Measurements from ENCODE around the gene SHROOM3.

The SHROOM3 gene

DNA sequence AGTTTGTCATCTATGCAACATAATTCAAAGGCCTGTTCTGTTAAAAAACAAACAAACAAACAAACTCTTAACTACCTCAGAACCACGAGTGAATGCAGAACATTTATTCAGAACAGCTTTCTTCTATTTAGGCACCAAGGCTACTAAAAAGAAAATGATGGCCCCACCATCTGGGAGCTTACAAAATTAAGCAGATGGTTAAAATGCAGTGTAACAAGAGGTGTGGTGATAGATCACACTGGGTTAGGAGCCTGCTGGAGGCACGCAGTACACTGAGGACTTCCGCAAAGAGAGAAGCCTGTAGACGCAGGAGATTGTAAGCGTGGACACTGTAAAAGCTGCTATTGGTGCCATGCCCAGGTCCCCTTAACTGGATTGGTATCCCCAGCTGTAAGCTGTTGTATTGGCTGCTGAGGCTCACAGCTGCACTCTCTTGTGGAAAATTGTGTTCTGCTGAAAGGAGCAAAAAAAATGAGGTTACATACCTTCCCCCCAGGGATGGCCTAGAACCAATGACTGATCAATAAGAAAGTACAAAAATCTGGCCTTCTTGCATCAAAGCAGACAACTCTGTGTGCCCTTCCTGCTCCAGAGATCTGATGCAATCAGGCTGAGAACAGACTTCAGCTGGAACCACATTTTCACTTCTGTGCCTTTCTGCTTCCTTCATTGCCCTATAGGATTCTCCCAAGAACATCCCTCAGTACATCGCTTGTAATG, 60.0 kb downstream of the SHROOM3 start:
- FAIRE-seq: no peak

DNA sequence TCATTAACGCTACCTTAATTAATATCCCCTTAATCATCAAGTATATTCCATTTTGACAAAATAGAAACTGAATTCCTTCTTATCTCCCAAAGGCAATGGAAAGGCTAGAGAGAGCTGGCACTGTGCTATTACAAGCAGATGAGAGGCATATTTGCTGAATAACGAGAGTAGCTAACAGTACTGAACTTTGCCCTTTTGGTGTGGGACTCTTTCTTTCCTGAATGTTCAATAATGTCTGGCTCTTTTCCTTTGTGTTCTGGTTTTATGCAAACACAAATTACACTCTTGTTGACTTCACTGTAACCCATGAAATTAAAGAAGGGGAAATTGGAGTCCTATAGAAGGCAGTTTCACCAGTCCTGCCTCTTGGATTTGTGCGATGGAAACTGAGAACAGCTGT, 63.5 kb downstream of the SHROOM3 start:
- FAIRE-seq: no peak

DNA sequence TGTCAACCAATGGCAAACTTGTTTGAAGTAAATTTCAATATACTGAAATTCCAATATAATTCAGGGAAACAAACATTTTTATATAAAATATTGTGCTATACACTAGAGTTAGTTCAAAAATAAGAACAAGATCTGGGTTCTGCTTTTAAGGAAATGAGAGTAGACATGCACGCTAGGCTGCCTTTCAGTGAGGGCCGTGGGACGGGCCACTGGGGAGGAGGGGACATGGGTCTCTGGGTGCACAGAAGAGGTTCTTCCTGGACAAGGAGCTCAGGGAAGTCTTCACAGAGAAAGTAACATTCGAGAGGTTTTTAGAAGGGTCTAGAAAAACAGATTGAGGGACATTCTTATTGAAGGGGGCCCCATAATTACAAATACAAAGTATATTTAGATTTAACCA, 64.4 kb downstream of the SHROOM3 start:
- FAIRE-seq: no peak

DNA sequence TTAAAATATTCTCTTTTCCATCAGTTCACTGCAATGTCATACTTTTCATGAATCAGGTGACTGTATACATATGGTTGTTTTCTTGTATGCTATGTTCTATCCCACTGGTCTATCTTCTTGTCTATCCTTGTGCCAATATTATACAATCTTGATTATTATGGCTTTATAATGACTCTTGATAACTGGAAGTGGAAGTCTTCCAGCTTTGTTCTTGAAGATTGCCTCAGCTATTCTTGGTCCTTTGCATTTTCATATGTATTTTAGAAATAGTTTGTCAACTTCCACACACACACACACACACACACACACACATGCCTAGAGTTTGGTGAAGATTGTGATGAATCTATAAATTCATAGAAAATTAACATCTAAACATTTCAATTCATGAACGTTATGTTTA, 67.9 kb downstream of the SHROOM3 start:
- peak; percentile 69 for FAIRE-seq

DNA sequence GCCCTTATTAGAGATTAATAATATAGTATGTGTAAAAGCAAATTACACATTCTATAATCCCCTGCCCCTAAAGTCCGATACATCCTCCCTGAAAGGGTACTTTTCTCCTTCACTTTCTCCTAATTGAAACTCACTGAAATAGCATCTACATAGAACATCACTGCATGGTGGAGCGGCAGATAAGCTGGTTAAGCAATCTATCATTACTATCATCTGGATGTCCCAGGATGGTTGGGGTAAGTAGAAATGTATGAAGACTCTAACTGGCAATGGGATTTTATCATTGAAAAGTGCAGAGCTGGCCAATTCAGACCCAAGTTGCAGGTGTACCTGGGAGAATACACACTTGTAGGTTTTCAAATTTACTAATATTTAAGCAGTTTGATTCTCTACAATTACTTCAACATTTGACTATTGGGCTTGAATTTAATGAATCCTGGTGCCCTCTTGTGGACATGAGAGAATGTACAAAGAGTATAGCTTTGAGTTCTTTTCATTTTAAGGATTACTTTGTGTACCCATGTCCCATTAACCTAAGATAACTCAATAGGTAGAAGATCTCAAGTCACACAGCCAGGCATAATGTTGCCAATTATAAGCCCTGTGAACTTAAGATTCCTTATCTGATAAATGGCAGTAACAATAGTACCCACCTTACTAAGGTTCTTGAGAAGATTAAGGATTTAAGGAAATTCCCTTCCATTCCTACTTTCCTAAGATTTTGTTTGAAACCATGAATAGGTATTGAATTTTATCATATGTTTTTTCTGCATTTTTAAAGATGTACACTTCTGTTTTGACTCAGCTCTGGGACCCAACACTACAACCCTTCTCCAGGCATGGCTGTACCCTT, 69.8 kb downstream of the SHROOM3 start:
- FAIRE-seq: peak; percentile 95

DNA sequence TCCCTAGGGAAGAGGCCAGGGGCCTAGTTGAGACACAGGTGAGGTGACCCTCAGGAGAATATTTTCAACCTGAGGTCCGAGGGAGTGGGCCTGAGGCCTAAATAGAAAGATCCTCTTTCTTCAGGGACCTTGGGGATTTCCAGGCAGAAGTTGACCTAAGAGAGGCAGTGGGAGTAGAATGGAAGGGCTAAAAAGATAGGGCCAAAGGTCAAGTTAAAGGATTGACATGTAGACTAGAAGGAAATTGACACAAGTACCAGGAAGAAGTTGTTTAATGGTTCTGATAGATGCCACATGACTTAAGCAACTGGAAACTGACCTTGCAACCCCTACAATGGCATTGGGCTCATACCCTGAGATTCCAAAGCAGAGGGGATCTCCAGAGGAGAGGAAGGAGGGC, 76.9 kb downstream of the SHROOM3 start:
- FAIRE-seq: no peak

DNA sequence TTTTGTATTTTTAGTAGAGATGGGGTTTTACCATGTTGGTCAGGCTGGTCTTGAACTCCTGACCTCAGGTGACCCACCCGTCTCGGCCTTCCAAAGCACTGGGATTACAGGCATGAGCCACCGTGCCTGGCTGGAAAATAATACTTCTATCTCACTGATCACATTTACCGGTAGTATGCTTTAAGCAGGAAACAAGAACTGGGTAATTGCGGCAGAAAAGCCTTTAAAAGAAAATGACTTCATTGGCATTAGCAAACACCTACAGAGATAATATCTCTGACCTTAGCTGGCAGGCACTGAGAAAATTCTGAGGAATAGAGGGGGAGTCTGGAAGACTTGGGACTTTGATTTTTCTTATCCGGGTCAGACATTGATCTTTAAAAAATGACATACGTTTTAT, 78.5 kb downstream of the SHROOM3 start:
- no peak for FAIRE-seq

DNA sequence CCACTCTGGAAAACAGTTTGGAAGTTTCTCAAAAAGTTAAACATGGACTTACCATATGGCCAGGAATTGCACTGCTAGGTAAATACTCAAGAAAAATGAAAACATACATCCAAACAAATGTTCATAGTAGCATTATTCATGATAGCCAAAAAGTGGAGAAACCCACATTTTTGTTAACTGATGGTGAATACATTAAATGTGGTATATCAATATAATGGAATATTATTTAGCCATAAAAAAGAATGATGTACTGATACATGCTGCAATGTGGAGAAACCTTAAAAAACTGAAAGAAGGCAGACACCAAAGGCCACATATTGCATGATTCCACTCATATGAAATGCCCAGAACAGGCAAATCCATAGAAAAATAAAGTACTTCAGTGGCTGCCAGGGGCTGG, 79.1 kb downstream of the SHROOM3 start:
- no peak for FAIRE-seq

DNA sequence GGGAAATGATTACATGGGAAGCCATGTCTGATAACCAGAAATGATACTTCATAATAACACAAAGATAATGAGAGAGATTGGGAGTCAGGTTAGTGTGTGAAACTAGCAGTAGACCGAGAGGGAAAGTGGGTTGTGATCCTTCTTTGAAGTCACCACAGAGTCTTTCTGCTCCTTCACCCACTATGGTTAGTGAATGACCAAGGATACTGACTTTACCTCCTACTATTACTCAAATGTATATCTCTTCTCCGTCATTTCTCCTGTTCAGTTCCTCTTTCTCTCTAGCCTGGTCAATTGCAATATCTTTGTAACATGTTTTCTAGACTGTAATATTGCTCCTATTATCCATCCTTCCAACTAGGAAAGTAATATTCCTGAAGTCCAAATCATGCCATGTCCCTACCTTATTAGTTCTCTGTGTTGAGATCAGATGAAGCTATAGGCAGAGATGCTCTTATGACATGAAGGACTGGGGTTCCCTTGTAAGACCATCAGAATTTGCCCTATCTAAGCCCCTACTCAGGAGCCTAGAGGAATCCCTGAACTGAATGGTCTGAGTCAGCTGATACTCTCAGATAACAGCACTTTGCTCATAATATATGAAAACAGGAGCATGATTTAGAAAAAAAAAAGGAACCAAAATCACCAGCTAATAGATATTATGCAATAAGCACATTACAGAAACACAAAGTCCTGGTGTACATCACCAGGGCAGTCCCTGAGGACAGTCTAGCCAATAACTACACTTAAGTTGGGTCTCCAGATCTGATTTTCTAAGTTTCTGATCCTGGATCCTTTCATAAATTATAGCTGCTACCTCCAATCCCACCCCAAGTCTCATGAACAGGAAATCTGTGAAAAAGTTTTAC, 81.2 kb downstream of the SHROOM3 start:
- FAIRE-seq: no peak

DNA sequence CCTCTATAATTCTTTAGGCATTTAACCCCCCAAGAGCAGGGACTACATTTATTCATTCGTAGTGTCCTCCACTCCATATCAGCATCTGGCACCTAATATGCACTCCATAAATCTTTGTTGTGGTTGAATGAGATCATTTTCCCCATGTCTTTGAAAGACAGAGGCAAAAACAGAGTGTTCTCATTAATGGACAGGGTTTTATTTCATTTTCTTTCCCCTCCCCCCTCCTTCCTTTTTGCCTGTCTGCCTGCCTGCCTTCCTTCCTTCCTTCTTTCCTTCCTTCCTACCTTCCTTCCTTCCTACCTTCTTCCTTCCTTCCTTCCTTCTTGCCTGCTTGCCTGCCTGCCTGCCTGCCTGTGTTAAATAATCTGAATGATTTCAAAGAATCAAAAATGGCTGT, 83.2 kb downstream of the SHROOM3 start:
- no peak for FAIRE-seq

DNA sequence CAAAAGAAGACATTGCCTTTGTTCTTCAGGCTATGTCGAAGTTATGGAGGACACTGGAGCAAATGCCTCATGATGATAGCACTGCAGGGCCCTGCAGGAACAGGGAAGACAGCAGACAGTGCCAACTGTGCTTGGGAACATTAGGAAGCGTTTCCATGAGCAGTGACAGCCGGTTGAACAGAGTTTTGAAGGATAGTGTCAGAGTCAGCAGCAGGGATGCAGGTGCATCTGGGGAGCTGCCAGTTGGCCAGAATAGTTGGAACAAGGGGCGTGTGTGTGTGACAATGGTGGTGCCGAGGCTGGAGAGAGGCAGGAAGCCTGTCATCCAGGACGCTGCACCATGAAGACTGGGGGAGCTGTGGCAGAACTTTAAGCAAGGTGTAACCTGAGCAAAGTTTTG, 88.6 kb downstream of the SHROOM3 start:
- no peak for FAIRE-seq

DNA sequence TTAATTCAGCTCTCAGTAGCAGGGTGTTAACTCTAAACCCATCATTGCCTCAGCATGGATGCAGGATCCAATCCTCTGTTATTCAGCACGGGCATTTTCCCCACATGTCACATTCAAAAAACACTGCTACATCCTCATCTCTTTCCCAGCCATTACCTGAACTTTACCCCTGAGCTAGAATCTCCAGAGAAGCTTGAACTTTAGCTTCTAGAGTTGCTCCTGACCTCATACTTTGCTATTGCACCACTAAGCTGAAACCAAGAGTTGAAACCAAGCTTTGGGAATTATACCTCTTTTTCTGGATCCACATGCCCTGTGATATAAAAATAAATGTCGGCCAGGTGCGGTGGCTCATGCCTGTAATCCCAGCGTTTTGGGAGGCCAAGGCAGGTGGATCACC, 90.7 kb downstream of the SHROOM3 start:
- no peak for FAIRE-seq

DNA sequence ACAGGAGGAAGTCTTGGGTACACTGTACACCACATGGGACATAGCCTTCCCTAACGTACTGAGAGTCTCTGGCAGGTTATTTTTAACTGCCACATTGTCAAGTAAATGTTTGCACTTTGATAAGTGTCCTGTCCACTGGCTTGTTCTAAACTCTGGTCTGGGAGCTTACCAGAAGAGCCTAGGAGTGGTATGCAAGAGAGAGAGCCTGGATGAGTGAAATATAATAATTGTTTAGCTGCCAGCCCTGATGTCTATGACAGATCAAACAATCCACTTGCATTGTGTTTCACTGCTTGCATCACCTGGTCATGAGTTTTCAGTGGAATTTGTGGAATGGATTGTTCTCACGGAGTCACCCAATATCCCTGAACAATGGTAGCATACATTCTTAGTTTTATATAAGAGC, 91.6 kb downstream of the SHROOM3 start:
- FAIRE-seq: no peak

DNA sequence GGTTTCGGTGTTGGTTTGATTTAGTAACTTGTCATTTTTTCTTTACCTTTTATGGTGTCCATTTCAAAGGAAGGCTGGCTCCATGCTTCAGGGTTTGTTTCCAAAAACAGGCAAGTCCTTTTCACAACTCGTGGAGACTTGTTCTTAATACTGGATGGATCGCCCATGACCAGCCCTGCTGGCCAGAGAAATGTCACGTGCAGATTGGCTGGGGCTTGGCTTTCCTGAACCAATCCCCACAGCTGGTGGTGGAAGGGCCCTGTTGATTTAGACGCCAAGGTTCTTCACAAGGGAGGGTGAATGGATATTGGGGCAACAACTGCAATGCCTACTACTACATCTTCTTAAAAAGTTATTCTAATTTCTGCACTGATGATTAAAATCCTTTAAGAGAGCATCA, 92.6 kb downstream of the SHROOM3 start:
- no peak for FAIRE-seq

DNA sequence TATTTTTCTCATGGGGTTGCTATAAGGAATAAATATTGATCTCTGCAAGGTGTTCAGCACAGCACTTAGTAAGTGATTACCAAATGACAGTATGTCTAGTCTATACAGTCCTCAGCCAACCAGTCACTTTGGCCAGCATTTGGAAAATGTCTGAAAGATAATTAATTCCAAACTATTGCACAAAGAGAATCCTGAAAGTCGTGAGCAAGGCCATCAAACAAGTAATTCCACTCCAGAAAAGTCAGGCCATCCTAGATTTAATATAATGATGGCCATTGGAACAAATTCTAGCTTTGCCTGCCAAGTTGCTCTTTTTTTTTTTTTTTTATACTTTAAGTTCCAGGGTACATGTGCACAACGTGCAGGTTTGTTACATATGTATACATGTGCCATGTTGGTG, 96.6 kb downstream of the SHROOM3 start:
- FAIRE-seq: no peak

DNA sequence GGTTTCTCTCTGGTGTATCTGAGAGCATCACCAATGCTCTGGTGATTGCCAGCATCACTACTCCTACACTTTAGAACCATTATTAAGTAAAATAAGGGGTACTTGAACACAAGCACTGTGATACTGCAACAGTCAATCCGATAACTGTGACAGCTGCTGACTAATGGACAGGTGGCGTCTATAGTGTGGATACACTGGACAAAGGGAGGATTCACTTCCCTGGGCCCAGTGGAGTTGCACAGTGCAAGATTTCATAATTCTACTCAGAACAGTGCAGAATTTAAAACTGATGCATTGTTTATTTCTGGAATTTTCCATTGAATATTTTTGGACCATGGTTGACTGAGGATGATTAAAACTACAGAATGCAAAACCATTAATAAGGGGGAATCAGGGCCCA, 97.8 kb downstream of the SHROOM3 start:
- FAIRE-seq: no peak

DNA sequence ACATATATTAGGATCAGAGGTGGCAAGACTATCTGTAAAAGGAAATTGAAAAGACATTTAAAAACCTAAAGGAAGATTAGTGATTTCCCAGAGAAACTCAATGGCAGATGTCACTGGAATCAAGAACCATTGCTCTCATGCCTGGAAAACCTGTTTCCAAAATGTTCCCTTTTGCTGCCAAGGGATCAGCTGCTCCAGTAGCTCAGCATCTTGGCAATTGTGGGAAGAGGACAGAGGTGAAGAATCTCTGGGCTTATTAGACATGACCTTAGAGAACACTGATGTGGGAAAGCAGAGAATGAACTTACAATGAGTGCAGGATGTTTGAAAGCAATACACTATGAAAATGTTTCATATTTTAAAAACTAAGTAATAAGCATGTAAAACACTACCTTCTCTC, 98.3 kb downstream of the SHROOM3 start:
- no peak for FAIRE-seq

DNA sequence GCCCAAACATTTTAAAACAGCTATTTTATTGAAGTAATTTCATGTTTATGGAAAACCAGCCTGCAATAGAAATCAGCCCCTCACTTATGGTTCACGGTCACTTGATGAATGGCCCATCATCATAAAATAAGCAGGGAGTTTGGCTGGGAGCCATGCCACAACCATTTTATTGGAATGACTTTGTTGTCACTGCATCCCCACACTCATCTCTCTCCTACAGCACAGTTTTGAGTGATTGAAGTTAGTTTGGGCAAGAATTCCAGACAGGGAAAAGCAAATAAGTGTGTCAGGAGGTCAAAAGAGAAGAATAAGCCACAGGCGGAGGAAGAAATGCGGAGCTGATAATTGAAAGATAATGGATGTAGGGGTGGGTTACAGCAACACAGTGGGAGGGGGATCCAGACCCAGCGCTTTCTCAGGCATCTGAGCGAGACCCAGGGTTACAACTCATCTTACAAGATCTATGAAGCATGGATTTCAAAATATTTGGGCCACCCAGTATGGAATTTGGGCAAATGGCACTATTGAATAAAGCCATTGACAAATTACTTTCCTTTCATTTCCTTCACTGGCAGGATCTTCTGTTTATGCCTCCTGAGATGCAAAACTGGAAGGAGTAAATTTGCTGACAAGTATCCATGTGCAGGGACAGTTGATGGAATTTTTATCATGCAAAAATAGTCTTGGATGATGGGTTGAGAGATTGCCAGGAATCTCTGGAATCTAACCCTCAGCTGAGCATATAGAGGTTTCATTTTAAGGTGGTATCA, 100.8 kb downstream of the SHROOM3 start:
- FAIRE-seq: no peak

DNA sequence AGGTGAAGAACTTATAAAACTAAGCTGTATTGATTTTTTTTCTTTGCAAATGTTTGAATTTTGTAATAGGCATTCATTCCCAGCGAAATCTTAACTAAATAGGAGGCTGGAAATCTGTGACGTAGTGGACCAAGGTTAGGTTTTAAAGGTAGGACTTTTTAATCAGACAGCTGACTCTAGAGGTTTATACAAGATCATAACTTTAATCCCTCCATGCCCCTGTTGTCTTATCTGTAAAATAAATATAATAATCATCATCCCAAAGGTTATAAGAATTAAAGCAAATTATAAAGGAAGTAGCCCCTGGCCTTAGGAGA, 101.3 kb downstream of the SHROOM3 start:
- FAIRE-seq: no peak

DNA sequence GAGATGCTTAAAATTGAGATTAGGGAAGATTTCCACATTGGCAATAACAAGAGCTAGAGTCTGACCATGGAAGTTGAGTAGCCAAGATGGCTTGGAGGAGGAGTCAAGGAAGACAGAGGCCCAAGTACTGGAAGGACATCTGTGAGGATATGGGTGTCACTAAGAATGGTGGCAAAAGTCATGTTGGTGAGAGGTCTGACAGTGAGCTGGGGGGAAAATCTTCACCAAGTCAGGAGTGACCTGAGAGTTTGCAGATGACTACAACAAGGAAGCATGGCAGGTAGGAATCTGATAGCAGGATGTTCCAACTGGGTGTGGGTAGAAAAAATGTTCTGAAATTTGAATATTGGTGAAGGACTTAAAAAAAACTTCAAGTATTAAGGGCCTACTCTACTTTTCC, 103.3 kb downstream of the SHROOM3 start:
- no peak for FAIRE-seq

DNA sequence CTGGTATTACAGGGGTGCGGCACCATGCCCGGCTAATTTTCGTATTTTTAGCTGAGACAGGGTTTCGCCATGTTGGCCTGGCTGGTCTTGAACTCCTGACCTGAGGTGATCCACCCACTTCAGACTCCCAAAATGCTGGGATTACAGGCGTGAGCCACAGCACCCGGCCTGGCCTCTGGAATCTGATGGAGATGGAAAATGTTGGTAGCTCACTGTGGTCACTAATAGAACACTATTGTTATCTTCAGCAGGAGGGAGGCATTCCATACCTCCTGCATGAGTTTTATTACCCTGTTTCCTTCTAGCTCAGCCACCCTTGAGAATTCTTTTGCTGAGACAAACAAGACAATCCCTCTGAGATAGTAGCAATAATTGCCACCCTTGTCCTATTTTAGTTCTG, 105.0 kb downstream of the SHROOM3 start:
- FAIRE-seq: peak; percentile 36

DNA sequence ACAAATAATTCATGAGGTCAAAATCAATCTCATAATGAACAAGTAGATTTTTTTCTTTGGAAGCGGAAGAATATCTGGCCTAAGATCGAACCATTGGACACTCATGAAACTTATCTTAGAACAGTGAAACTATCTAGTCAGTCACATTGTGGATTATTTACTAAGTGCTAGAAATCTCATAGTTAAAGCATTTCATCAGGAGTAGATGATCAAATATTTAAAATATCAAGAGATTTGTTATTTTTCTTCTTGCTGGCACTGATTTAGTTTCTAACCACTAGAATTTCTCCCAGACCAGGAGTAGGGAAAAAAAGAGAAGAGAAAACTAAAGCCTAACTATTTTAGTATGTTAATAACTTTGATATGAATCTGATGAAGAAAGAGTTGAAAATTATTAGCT, 105.5 kb downstream of the SHROOM3 start:
- FAIRE-seq: peak; percentile 31

DNA sequence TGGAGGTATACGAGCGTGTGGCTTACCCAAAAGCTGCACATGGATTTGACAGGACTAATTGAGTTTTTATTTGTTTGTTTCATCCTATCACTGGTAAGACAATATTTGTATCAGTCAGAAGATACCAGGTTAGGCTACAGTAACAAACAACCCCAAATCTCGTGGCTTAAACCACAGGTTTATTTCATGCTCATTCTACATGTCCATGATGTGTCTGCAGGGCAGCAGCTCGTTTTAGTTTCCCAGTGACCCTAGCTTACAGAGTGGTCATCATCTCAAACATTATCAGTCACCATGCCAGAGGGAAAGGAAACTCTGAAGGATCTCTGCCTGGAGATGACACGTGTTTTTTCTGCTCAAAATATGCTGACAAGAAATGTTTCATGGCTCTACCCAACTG, 108.3 kb downstream of the SHROOM3 start:
- no peak for FAIRE-seq

Data from G401.6 (cell line).